Right lobe of liver (tissue), 6 donors: ENCODE results near the gene RADIL. TPM values are rescaled to one million over a fixed set of nuclear protein-coding genes. Genes with fewer than 3 reads are reported as not detected.

Experiments used
- ATAC-seq, 4 donors: fragments of 200-7000 bp; cut with Tn5 transposase; one replicate each; pipeline ENCODE4 v1.9.1; 2020; ENCODE audit warnings: mild to moderate bottlenecking in 4 of 4, moderate library complexity in 4 of 4
- DNase-seq, 3 donors: peaks; one replicate each; pipeline ENCODE4 v3.0.0-alpha.2; 2020
- H3K27ac ChIP-seq, 3 donors: fragments of 200-600 bp; one replicate each; pipeline ENCODE4 v1.8.0; 2022
- H3K27me3 ChIP-seq, 2 donors: fragments of 200-600 bp; one replicate each; pipeline ENCODE4 v1.8.0; 2022
- H3K36me3 ChIP-seq, 4 donors: fragments of 200-600 bp; sonication (generic) in 1 of 4; one replicate each; pipeline versions ENCODE4 v1.5.1 to v1.8.0; 2017 to 2022; ENCODE audit warnings: control low read depth in 1 of 4
- H3K4me1 ChIP-seq, 4 donors: fragments of 200-600 bp; sonication (generic) in 1 of 4; one replicate each; pipeline versions ENCODE4 v1.5.1 to v1.8.0; 2017 to 2022; ENCODE audit warnings: control low read depth in 1 of 4
- H3K4me3 ChIP-seq, 3 donors: fragments of 200-600 bp; one replicate each; pipeline ENCODE4 v1.8.0; 2022
- H3K9me3 ChIP-seq, 4 donors: fragments of 200-600 bp; sonication (generic) in 1 of 4; one replicate each; pipeline versions ENCODE4 v1.5.1 to v1.8.0; 2017 to 2022; ENCODE audit warnings: control low read depth in 1 of 4
- CTCF ChIP-seq, 4 donors: fragments of 200-600 bp in 3 of 4; fragments of 450-650 bp in 1 of 4; IDR thresholded peaks; one replicate each; pipeline versions ENCODE4 v1.5.1 to v1.8.0; 2016 to 2022; ENCODE audit warnings: antibody characterized with exemption in 4 of 4, mild to moderate bottlenecking in 2 of 4
- POLR2A ChIP-seq: fragments of 450-650 bp; IDR thresholded peaks from one replicate; pipeline ENCODE4 v1.6.1; 2017; ENCODE audit warnings: antibody characterized with exemption, mild to moderate bottlenecking
- WGBS: methylation state at CpG from one replicate; pipeline ENCODE4 v1.1.6; 2018; ENCODE audit warnings: low coverage, low lambda C conversion rate; ENCODE audit not compliant: insufficient coverage; ENCODE audit errors: missing lambda C conversion rate; 5-methylcytosine and 5-hydroxymethylcytosine counted together
- intact Hi-C, 2 donors: fragments of 100-400 bp; cut with DNase I; formaldehyde crosslinking; loops; one replicate each; pipeline versions ENCODE4 v1.11.2 to v1.14.1; 2022
- total RNA-seq, 6 experiments: library from RNA; depleted of rRNA in 2 of 6; stranded (reverse); fragments of >200 nt in 2 of 6; fragmentation: NEBNext Ultra II Directional in 3 of 6; extraction: Animal tissue kit (Norgen Biotek cat#: 25700) in 3 of 6; gene quantifications; one replicate each; pipeline versions ENCODE4 v1.1.0 to v1.2.4, GENCODE V29; 2016 to 2023
- donor health status: DM: no; HTN: yes; CAD: no.
- donor health status: DM: no; HTN: no; CAD: no.
- donor health status: DM: no; HTN: no; CAD: no.
- donor health status: DM: no; HTN: yes; CAD: no.
- donor health status: DM: no; HTN: yes; CAD: no.

The RADIL gene
- total RNA-seq, 6 experiments from 2014 or later: 0.20 to 1.6 (median 0.34) TPM; not detected in 2

- WGBS: 65% methylated on average over 5 of the region's 19 CpGs
These were observed 36.7 kb upstream of the RADIL start for GRCh38 chr7:4919969-4920766.

GRCh38 chr7:4916113-4916512, 32.6 kb upstream of the RADIL start:
- Histone ChIP-seq H3K27me3 (no peaks in the 10 kb centered on the region), H3K27ac (no peak overlapping the region), H3K36me3 (no peaks in the 10 kb centered on the region), H3K4me1 (peaks cover 0 to 4% (median 0%) of the 10 kb centered on the region in 4 donors), H3K9me3 (no peaks in the 10 kb centered on the region), H3K4me3 (no peak overlapping the region)
- DNase-seq (no peak), ATAC-seq (no peak)
- 64% methylated on average over 4 of the region's 8 CpGs for WGBS
- TF ChIP-seq POLR2A (no peak), CTCF (IDR thresholded peaks at IDR 0.05) (no peak)
- intact Hi-C loops: no loop called here

More at GRCh38 chr7:4919969-4920766, 36.7 kb upstream of the RADIL start:
- TF ChIP-seq CTCF (IDR thresholded peaks at IDR 0.05) (no peak), POLR2A (no peak)
- DNase-seq (no peak), ATAC-seq (no peak)
- Histone ChIP-seq H3K4me1 (no peaks in the 10 kb centered on the region), H3K27me3 (no peaks in the 10 kb centered on the region), H3K36me3 (no peaks in the 10 kb centered on the region), H3K4me3 (no peak overlapping the region), H3K27ac (no peak overlapping the region), H3K9me3 (no peaks in the 10 kb centered on the region)
- intact Hi-C loops: no loop called here

GRCh38 chr7:4911111-4911828, 27.8 kb upstream of the RADIL start:
- 77% methylated on average over 15 of the region's 20 CpGs for WGBS
- Histone ChIP-seq H3K9me3 (no peaks in the 10 kb centered on the region), H3K27ac (no peak overlapping the region), H3K36me3 (no peaks in the 10 kb centered on the region), H3K4me3 (no peak overlapping the region), H3K4me1 (peaks cover 0 to 4% (median 0%) of the 10 kb centered on the region in 4 donors), H3K27me3 (no peaks in the 10 kb centered on the region)
- intact Hi-C loops: no loop called here
- ATAC-seq: no peak
- TF ChIP-seq POLR2A (no peak), CTCF (IDR thresholded peaks at IDR 0.05) (no peak)
- no peak for DNase-seq

- intact Hi-C loops: no loop called here
- Histone ChIP-seq H3K36me3 (no peaks in the 10 kb centered on the region), H3K4me1 (no peaks in the 10 kb centered on the region), H3K4me3 (no peak overlapping the region), H3K27me3 (no peaks in the 10 kb centered on the region), H3K27ac (no peak overlapping the region), H3K9me3 (no peaks in the 10 kb centered on the region)
- ATAC-seq (no peak), DNase-seq (no peak)
- WGBS: 14% methylated on average over 1 of the region's 1 CpG
- TF ChIP-seq CTCF (IDR thresholded peaks at IDR 0.05) (no peak), POLR2A (no peak)
These were observed 23.2 kb upstream of the RADIL start for GRCh38 chr7:4906682-4907081.
